ENCODE measurements around the gene ART1. TPM values are rescaled to one million over a fixed set of nuclear protein-coding genes. Genes with fewer than 3 reads are reported as not detected.

Gene ART1
- total and polyA plus RNA-seq, 2 of the 4 experiments (the other 2 are of a cell fraction), result not detected

DNA sequence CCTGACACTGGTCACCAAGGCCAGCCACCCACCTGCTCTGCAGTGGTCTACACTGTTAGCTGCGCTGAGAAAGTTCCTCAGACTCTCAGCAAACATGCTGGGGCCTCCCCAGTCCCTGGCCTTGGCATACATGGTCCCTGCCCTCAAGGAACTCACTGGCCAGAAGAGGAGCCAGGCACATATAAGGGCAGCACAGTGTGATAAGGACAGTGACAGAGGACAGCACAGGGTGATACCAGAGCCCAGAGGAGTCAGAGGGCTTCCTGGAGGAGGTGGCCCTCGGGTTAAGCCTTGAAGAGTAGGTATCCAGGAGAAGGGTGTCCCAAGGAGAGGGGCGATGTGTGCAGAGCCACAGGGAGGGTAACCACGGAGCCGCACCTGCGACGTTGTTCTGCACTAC lies 624 bp downstream of the ART1 start:
- WGBS, 2 experiments (ENCODE audit: extremely low coverage in 2 of 2, insufficient read length in 1 of 2), result 60% methylated on average over 2 of the region's 7 CpGs; no CpG with 5 or more reads in 1 of the 2 experiments
- H3K27ac ChIP-seq (ENCODE audit: insufficient read depth, low read length), result no peak overlapping the region
- TF ChIP-seq SMC3 (IDR thresholded peaks at IDR 0.05; ENCODE audit: low read depth, low read length), result no peak
- TF ChIP-seq POLR2A (IDR thresholded peaks at IDR 0.05; ENCODE audit: low read depth, low read length), result no peak
- TF ChIP-seq MAZ (IDR thresholded peaks at IDR 0.05; ENCODE audit: borderline replicate concordance, low read depth, low read length), result no peak
- TF ChIP-seq, protein P1, sequence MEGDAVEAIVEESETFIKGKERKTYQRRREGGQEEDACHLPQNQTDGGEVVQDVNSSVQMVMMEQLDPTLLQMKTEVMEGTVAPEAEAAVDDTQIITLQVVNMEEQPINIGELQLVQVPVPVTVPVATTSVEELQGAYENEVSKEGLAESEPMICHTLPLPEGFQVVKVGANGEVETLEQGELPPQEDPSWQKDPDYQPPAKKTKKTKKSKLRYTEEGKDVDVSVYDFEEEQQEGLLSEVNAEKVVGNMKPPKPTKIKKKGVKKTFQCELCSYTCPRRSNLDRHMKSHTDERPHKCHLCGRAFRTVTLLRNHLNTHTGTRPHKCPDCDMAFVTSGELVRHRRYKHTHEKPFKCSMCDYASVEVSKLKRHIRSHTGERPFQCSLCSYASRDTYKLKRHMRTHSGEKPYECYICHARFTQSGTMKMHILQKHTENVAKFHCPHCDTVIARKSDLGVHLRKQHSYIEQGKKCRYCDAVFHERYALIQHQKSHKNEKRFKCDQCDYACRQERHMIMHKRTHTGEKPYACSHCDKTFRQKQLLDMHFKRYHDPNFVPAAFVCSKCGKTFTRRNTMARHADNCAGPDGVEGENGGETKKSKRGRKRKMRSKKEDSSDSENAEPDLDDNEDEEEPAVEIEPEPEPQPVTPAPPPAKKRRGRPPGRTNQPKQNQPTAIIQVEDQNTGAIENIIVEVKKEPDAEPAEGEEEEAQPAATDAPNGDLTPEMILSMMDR (conservative IDR thresholded peaks at IDR 0.05; ENCODE audit: low read depth, low read length), result no peak
- TF ChIP-seq, protein P2, sequence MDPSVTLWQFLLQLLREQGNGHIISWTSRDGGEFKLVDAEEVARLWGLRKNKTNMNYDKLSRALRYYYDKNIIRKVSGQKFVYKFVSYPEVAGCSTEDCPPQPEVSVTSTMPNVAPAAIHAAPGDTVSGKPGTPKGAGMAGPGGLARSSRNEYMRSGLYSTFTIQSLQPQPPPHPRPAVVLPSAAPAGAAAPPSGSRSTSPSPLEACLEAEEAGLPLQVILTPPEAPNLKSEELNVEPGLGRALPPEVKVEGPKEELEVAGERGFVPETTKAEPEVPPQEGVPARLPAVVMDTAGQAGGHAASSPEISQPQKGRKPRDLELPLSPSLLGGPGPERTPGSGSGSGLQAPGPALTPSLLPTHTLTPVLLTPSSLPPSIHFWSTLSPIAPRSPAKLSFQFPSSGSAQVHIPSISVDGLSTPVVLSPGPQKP (IDR thresholded peaks at IDR 0.05; ENCODE audit: borderline replicate concordance, low read depth, low read length), result no peak
- no peak for TF ChIP-seq RFX5 (IDR thresholded peaks at IDR 0.05; ENCODE audit: low read depth, low read length)
- TF ChIP-seq MAFK (IDR thresholded peaks at IDR 0.05; ENCODE audit: low read depth, low read length), result no peak
- no peak for TF ChIP-seq CEBPB (IDR thresholded peaks at IDR 0.05; ENCODE audit: low read depth, low read length)
- TF ChIP-seq, protein P3, sequence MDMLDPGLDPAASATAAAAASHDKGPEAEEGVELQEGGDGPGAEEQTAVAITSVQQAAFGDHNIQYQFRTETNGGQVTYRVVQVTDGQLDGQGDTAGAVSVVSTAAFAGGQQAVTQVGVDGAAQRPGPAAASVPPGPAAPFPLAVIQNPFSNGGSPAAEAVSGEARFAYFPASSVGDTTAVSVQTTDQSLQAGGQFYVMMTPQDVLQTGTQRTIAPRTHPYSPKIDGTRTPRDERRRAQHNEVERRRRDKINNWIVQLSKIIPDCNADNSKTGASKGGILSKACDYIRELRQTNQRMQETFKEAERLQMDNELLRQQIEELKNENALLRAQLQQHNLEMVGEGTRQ (IDR thresholded peaks at IDR 0.05; ENCODE audit: low read depth, low read length), result no peak
- TF ChIP-seq BHLHE40 (IDR thresholded peaks at IDR 0.05; ENCODE audit: low read depth, low read length), result no peak
- no peak for TF ChIP-seq NFE2L2 (IDR thresholded peaks at IDR 0.05; ENCODE audit: low read depth, low read length)
- TF ChIP-seq MXI1 (IDR thresholded peaks at IDR 0.05; ENCODE audit: borderline replicate concordance, low read depth, low read length), result no peak
- no peak for TF ChIP-seq CHD1 (IDR thresholded peaks at IDR 0.05; ENCODE audit: low read depth, low read length)
- no peak for TF ChIP-seq RCOR1 (IDR thresholded peaks at IDR 0.05; ENCODE audit: insufficient replicate concordance, low read length)
- no peak for TF ChIP-seq FOS (IDR thresholded peaks at IDR 0.05; ENCODE audit: low read depth, low read length)
- TF ChIP-seq RAD21 (IDR thresholded peaks at IDR 0.05; ENCODE audit: low read length), result no peak
- no peak overlapping the region for H2BK15ac ChIP-seq (ENCODE audit: low read depth, low read length)
- no peak overlapping the region for H3K14ac ChIP-seq (replicated peaks; ENCODE audit: low read depth, low read length)
- H2BK5ac ChIP-seq (ENCODE audit: low read depth, low read length, poor library complexity, severe bottlenecking), result no peak overlapping the region
- no peaks in the 10 kb centered on the region for H3K9me3 ChIP-seq (ENCODE audit: control insufficient read depth, insufficient read depth, low read length)
- H3K9ac ChIP-seq (ENCODE audit: low read depth, low read length), result no peak overlapping the region
- H4K91ac ChIP-seq (ENCODE audit: insufficient read depth, low read depth, low read length), result no peak overlapping the region
- no peak overlapping the region for H3K4me3 ChIP-seq (ENCODE audit: insufficient read depth, low read depth, low read length)
- DNase-seq (no peak), ATAC-seq (ENCODE audit: low read depth) (no peak)
- ChIA-PET CTCF (no interaction called here), POLR2A (ENCODE audit: unreplicated experiment) (no interaction called here)
- H2BK120ac ChIP-seq (ENCODE audit: low read depth, low read length), result no peak overlapping the region
- H3K4me2 ChIP-seq (ENCODE audit: low read depth, low read length), result no peak overlapping the region
- H3K23ac ChIP-seq (ENCODE audit: low read depth, low read length), result no peak overlapping the region
- dilution Hi-C loops (cut with HindIII; ENCODE audit: low sequenced_read_pairs, unreplicated experiment), result no loop called here
- H3K36me3 ChIP-seq (ENCODE audit: control insufficient read depth, insufficient read depth, low read length), result no peaks in the 10 kb centered on the region
- no peak overlapping the region for H2BK20ac ChIP-seq (ENCODE audit: low read depth, low read length)
- no peak overlapping the region for H3K56ac ChIP-seq (ENCODE audit: extremely low read depth, insufficient read depth, low read length)
- peaks cover 46% of the 10 kb centered on the region for H3K27me3 ChIP-seq (ENCODE audit: control insufficient read depth, insufficient read depth, low read length)
- H3K9me1 ChIP-seq (ENCODE audit: insufficient read depth, low read length), result no peaks in the 10 kb centered on the region
- no peaks in the 10 kb centered on the region for H3K79me1 ChIP-seq (ENCODE audit: low read depth in 1 of 2, low read length in 2 of 2)
- H4K5ac ChIP-seq (ENCODE audit: low read depth, low read length), result no peak overlapping the region
- intact Hi-C loops (cut with micrococcal nuclease), result no loop called here
- no peak overlapping the region for H3K4ac ChIP-seq (ENCODE audit: low read depth, low read length)
- peaks cover 3% of the 10 kb centered on the region for H3K4me1 ChIP-seq (ENCODE audit: control insufficient read depth, insufficient read depth, low read length)
- H2AK9ac ChIP-seq (replicated peaks; ENCODE audit: low read depth, low read length, poor library complexity), result no peak overlapping the region
- H4K20me1 ChIP-seq (ENCODE audit: insufficient read depth, low read length), result no peaks in the 10 kb centered on the region
- no TSS peak for BruUV-seq (replicated peaks)
- H4K8ac ChIP-seq (ENCODE audit: low read depth in 2 of 2, low read length in 2 of 2), result no peak overlapping the region
- H3K18ac ChIP-seq (ENCODE audit: low read depth, low read length), result no peak overlapping the region
- no peak overlapping the region for H2AK5ac ChIP-seq (ENCODE audit: low read depth, low read length)
- in situ Hi-C loops (cut with MboI; ENCODE audit: low sequenced_read_pairs), result no loop called here
- H2AFZ ChIP-seq (replicated peaks; ENCODE audit: low read length, poor library complexity), result no peak overlapping the region

Data from IMR-90 (cell line).